ENCODE results near the gene MAN1A2.
"Not testable (repeated sequence)": the region's sequence is repeated elsewhere in the genome, so short reads cannot be mapped to it uniquely, and the experiment has no call there.

MAN1A2 gene

DNA sequence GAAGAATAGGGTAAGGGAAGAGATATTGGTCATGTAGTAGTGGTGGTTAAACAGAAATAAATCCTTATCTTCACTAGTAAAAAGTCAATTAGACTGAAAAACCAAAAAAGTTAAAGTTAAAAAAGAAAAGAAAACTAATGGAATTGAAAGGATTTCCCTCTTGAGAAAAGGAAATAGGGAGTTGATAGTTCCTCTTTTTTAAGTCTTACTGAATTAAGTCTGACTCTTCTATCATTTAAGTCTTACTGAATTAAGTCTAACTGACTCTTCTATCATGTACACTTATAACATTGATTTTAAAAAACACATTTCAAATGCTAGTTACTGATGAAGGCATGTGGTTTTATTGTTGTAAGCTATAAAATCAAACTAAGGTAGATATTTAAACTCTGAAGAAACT is 189.1 kb downstream of the MAN1A2 start:
- H3K4me1 ChIP-seq (ENCODE audit: low read length): no peaks in the 10 kb centered on the region
- no peaks in the 10 kb centered on the region for H3K27me3 ChIP-seq (replicated peaks; ENCODE audit: insufficient read depth, low read length)
- TF ChIP-seq EZH2phosphoT487 (IDR thresholded peaks at IDR 0.05; ENCODE audit: low read length) (no peak), EZH2 (optimal IDR thresholded peaks at IDR 0.05; ENCODE audit: low read depth, low read length) (no peak), CTCF (IDR thresholded peaks at IDR 0.05; ENCODE audit: low read length) (no peak)
- no peaks in the 10 kb centered on the region for H3K79me2 ChIP-seq (ENCODE audit: low read length)
- no peaks in the 10 kb centered on the region for H3K36me3 ChIP-seq (replicated peaks; ENCODE audit: insufficient read depth, low read length)
- H3F3A ChIP-seq (ENCODE audit: insufficient read depth, low read length): no peaks in the 10 kb centered on the region
- no peaks in the 10 kb centered on the region for H3K9me2 ChIP-seq (replicated peaks; ENCODE audit: insufficient read depth, low read length)
- no peak overlapping the region for H3K4me2 ChIP-seq (ENCODE audit: low read depth, low read length)
- no peak overlapping the region for H3K4me3 ChIP-seq (ENCODE audit: low read length)
- no peak overlapping the region for H3K9ac ChIP-seq (ENCODE audit: low read length)
- no peaks in the 10 kb centered on the region for H3K9me3 ChIP-seq (replicated peaks; ENCODE audit: insufficient read depth, low read length)
- H3K27ac ChIP-seq (ENCODE audit: low read length): no peak overlapping the region
- no peak overlapping the region for H2AFZ ChIP-seq (ENCODE audit: low read length)
- H4K20me1 ChIP-seq (ENCODE audit: insufficient read depth, low read length): no peaks in the 10 kb centered on the region
- DNase-seq: no peak

- TF ChIP-seq EZH2phosphoT487 (IDR thresholded peaks at IDR 0.05; ENCODE audit: low read length): no peak
- TF ChIP-seq EZH2 (optimal IDR thresholded peaks at IDR 0.05; ENCODE audit: low read depth, low read length): no peak
- no peak for TF ChIP-seq CTCF (IDR thresholded peaks at IDR 0.05; ENCODE audit: low read length)
- no peaks in the 10 kb centered on the region for H3K36me3 ChIP-seq (replicated peaks; ENCODE audit: insufficient read depth, low read length)
- no peaks in the 10 kb centered on the region for H3K4me1 ChIP-seq (ENCODE audit: low read length)
- no peak overlapping the region for H2AFZ ChIP-seq (ENCODE audit: low read length)
- H4K20me1 ChIP-seq (ENCODE audit: insufficient read depth, low read length): no peaks in the 10 kb centered on the region
- no peak overlapping the region for H3K4me3 ChIP-seq (ENCODE audit: low read length)
- DNase-seq: no peak
- H3K9ac ChIP-seq (ENCODE audit: low read length): no peak overlapping the region
- H3K79me2 ChIP-seq (ENCODE audit: low read length): no peaks in the 10 kb centered on the region
- no peaks in the 10 kb centered on the region for H3F3A ChIP-seq (ENCODE audit: insufficient read depth, low read length)
- H3K9me3 ChIP-seq (replicated peaks; ENCODE audit: insufficient read depth, low read length): no peaks in the 10 kb centered on the region
- no peak overlapping the region for H3K4me2 ChIP-seq (ENCODE audit: low read depth, low read length)
- H3K9me2 ChIP-seq (replicated peaks; ENCODE audit: insufficient read depth, low read length): no peaks in the 10 kb centered on the region
- H3K27me3 ChIP-seq (replicated peaks; ENCODE audit: insufficient read depth, low read length): no peaks in the 10 kb centered on the region
- H3K27ac ChIP-seq (ENCODE audit: low read length): no peak overlapping the region
Observed at GRCh38 chr1:117556976-117557375, 189.7 kb downstream of the MAN1A2 start.

- not testable (repeated sequence) for H3K4me1 ChIP-seq (ENCODE audit: low read length); H3K4me3 ChIP-seq (ENCODE audit: low read length); H3K9me2 ChIP-seq (replicated peaks; ENCODE audit: insufficient read depth, low read length); H3K79me2 ChIP-seq (ENCODE audit: low read length); H3K36me3 ChIP-seq (replicated peaks; ENCODE audit: insufficient read depth, low read length); H3K9me3 ChIP-seq (replicated peaks; ENCODE audit: insufficient read depth, low read length); H2AFZ ChIP-seq (ENCODE audit: low read length); DNase-seq; H3K27me3 ChIP-seq (replicated peaks; ENCODE audit: insufficient read depth, low read length); H3K4me2 ChIP-seq (ENCODE audit: low read depth, low read length); H3K27ac ChIP-seq (ENCODE audit: low read length); H4K20me1 ChIP-seq (ENCODE audit: insufficient read depth, low read length); H3K9ac ChIP-seq (ENCODE audit: low read length); H3F3A ChIP-seq (ENCODE audit: insufficient read depth, low read length)
Observed at GRCh38 chr1:117558451-117558850, 191.2 kb downstream of the MAN1A2 start.

DNA sequence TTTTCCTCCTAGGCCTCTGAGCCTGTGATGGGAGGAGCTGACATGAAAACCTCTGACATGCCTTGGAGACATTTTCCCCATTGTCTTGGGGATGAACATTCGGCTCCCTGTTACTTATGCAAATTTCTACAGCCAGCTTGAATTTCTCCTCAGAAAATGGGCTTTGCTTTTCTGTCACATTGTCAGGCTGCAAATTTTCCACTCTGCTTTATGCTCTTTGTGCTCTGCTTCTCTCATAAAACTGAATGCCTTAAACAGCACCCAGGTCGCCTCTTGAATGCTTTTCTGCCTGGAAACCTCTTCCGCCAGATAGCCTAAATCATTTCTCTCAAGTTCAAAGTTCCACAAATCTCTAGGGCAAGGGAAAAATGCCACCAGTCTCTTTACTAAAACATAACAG is 191.9 kb downstream of the MAN1A2 start:
- H2AFZ ChIP-seq (ENCODE audit: low read length): no peak overlapping the region
- no peak overlapping the region for H3K4me3 ChIP-seq (ENCODE audit: low read length)
- H3K36me3 ChIP-seq (replicated peaks; ENCODE audit: insufficient read depth, low read length): no peaks in the 10 kb centered on the region
- no peaks in the 10 kb centered on the region for H3K9me2 ChIP-seq (replicated peaks; ENCODE audit: insufficient read depth, low read length)
- H3K4me1 ChIP-seq (ENCODE audit: low read length): no peaks in the 10 kb centered on the region
- no peaks in the 10 kb centered on the region for H3K27me3 ChIP-seq (replicated peaks; ENCODE audit: insufficient read depth, low read length)
- H4K20me1 ChIP-seq (ENCODE audit: insufficient read depth, low read length): no peaks in the 10 kb centered on the region
- no peak overlapping the region for H3K9ac ChIP-seq (ENCODE audit: low read length)
- TF ChIP-seq CTCF (IDR thresholded peaks at IDR 0.05; ENCODE audit: low read length): no peak
- no peak for TF ChIP-seq EZH2 (optimal IDR thresholded peaks at IDR 0.05; ENCODE audit: low read depth, low read length)
- no peak for TF ChIP-seq EZH2phosphoT487 (IDR thresholded peaks at IDR 0.05; ENCODE audit: low read length)
- no peak overlapping the region for H3K4me2 ChIP-seq (ENCODE audit: low read depth, low read length)
- no peak overlapping the region for H3K27ac ChIP-seq (ENCODE audit: low read length)
- H3K9me3 ChIP-seq (replicated peaks; ENCODE audit: insufficient read depth, low read length): no peaks in the 10 kb centered on the region
- H3K79me2 ChIP-seq (ENCODE audit: low read length): no peaks in the 10 kb centered on the region
- DNase-seq: no peak
- H3F3A ChIP-seq (ENCODE audit: insufficient read depth, low read length): no peaks in the 10 kb centered on the region

All from MM.1S (cell line).